HepG2 (cell line): ENCODE data around the gene STX7. TPM values are rescaled to one million over a fixed set of nuclear protein-coding genes. Genes with fewer than 3 reads are reported as not detected.

Source experiments
- ATAC-seq: fragments of 200-7000 bp; cut with Tn5 transposase; 3 replicates; pipeline ENCODE4 v1.9.1; 2020; ENCODE audit warnings: mild to moderate bottlenecking, moderate library complexity
- BruUV-seq: library from RNA; stranded (reverse); fragments of 400-500 nt; replicated peaks from 2 replicates; lab custom pipeline; 2021; lab: Mats Ljungman, UMichigan
- CTCF ChIA-PET: fragments of 300-600 bp; formaldehyde crosslinking; extraction: SDS; loops from one replicate; lab custom pipeline; 2021; ENCODE audit warnings: low total read pairs, inconsistent platforms, low intra/inter-chr PET ratio; lab: Yijun Ruan, JAX
- POLR2A ChIA-PET: fragments of 350-600 bp; sonication (Branson Sonifier 250); formaldehyde crosslinking; loops from one replicate; lab custom pipeline; 2020; ENCODE audit warnings: antibody characterized with exemption, inconsistent platforms; lab: Yijun Ruan, JAX
- DNase-seq: peaks from one replicate; pipeline ENCODE4 v3.0.0-alpha.2; 2015; ENCODE audit warnings: low spot score
- FAIRE-seq: peaks from 3 replicates; lab custom pipeline; 2011; peaks lifted over from hg19 to GRCh38; lab: Jason Lieb, UNC
- H2AFZ ChIP-seq: one replicate; pipeline ENCODE4 v1.6.1; 2011; ENCODE audit warnings: low read length, inconsistent platforms
- H3K27ac ChIP-seq: fragments of 300-600 bp; 3 replicates; pipeline ENCODE4 v1.8.0; 2011; ENCODE audit warnings: mixed run types, mild to moderate bottlenecking, mixed read lengths, low read length, inconsistent platforms; ENCODE audit not compliant: insufficient read depth; ENCODE audit errors: extremely low read length
- H3K27me3 ChIP-seq, 2 experiments: fragments of 200-600 bp in 1 of 2; 2 replicates in 1 of 2; 3 replicates in 1 of 2; pipeline versions ENCODE4 v1.6.0 to v1.8.0; 2011; ENCODE audit warnings: low read length in 2 of 2, mild to moderate bottlenecking in 2 of 2, moderate library complexity in 2 of 2, inconsistent platforms in 1 of 2; ENCODE audit not compliant: insufficient read depth in 2 of 2, control insufficient read depth in 1 of 2
- H3K36me3 ChIP-seq, 2 experiments: fragments of 200-600 bp in 1 of 2; replicated peaks in 1 of 2; 2 replicates in 1 of 2; 3 replicates in 1 of 2; pipeline versions ENCODE4 v1.5.1 to v1.8.0; 2011; ENCODE audit warnings: low read length in 2 of 2, inconsistent platforms in 1 of 2; ENCODE audit not compliant: insufficient read depth in 2 of 2, control insufficient read depth in 1 of 2
- H3K4me1 ChIP-seq: 2 replicates; pipeline ENCODE4 v1.5.1; 2012; ENCODE audit warnings: low read length, inconsistent platforms; ENCODE audit not compliant: insufficient read depth
- H3K4me2 ChIP-seq: 2 replicates; pipeline ENCODE4 v1.6.0; 2011; ENCODE audit warnings: low read depth, low read length, inconsistent platforms
- H3K4me3 ChIP-seq, 3 experiments: fragments of 200-600 bp in 1 of 3; sonication (generic), shearing (Covaris generic) in 1 of 3; replicated peaks in 1 of 3; 2 replicates each; pipeline ENCODE4 v1.5.1; 2011 to 2016; ENCODE audit warnings: low read length in 3 of 3, inconsistent platforms in 2 of 3, low read depth in 2 of 3, mild to moderate bottlenecking in 2 of 3, control low read depth in 1 of 3, mixed read lengths in 1 of 3; ENCODE audit not compliant: insufficient read depth in 1 of 3
- H3K79me2 ChIP-seq: one replicate; pipeline ENCODE4 v1.6.1; 2011; ENCODE audit warnings: low read length, inconsistent platforms; ENCODE audit not compliant: insufficient read depth
- H3K9ac ChIP-seq: 2 replicates; pipeline ENCODE4 v1.6.0; 2011; ENCODE audit warnings: mild to moderate bottlenecking, low read depth, low read length, inconsistent platforms; ENCODE audit not compliant: insufficient read depth
- H3K9me3 ChIP-seq: 2 replicates; pipeline ENCODE4 v1.5.1; 2012; ENCODE audit warnings: mild to moderate bottlenecking, low read length
- H4K20me1 ChIP-seq: 2 replicates; pipeline ENCODE4 v1.6.0; 2011; ENCODE audit warnings: inconsistent platforms, mild to moderate bottlenecking, low read length, moderate library complexity; ENCODE audit not compliant: insufficient read depth
- IKZF5 ChIP-seq: IDR thresholded peaks from 2 replicates; pipeline ENCODE4 v1.6.1; 2018; ENCODE audit warnings: missing genetic modification reagents, mild to moderate bottlenecking, missing compliant biosample characterization
- KDM5A ChIP-seq: fragments of 200-600 bp; sonication (generic); IDR thresholded peaks from 2 replicates; pipeline ENCODE4 v1.7.0; 2018; ENCODE audit warnings: antibody characterized with exemption, mild to moderate bottlenecking, low read length, borderline replicate concordance
- KLF12 ChIP-seq: sonication (generic); formaldehyde crosslinking; IDR thresholded peaks from 2 replicates; pipeline ENCODE4 v1.4.0; 2020; ENCODE audit warnings: missing genetic modification reagents, borderline replicate concordance
- MTF1 ChIP-seq: sonication (generic); formaldehyde crosslinking; IDR thresholded peaks from 2 replicates; pipeline ENCODE4 v1.5.0; 2020; ENCODE audit warnings: missing genetic modification reagents
- RNF2 ChIP-seq: fragments of 450-650 bp; conservative IDR thresholded peaks from 2 replicates; pipeline ENCODE4 v1.6.1; 2016; ENCODE audit warnings: low read depth
- SIN3A ChIP-seq: IDR thresholded peaks from 2 replicates; pipeline ENCODE4 v1.6.1; 2011; ENCODE audit warnings: low read depth, mild to moderate bottlenecking, control low read depth, low read length, borderline replicate concordance
- ZFYVE20 ChIP-seq: sonication (generic); formaldehyde crosslinking; IDR thresholded peaks from 2 replicates; pipeline ENCODE4 v1.8.0; 2023; ENCODE audit warnings: low read depth, mild to moderate bottlenecking, moderate library complexity, missing genetic modification reagents, borderline replicate concordance
- ZNF615 ChIP-seq: sonication (generic); formaldehyde crosslinking; IDR thresholded peaks from 2 replicates; pipeline ENCODE4 v1.5.0; 2020; ENCODE audit warnings: mild to moderate bottlenecking, missing genetic modification reagents, borderline replicate concordance
- ZNF790 ChIP-seq: sonication (generic); formaldehyde crosslinking; IDR thresholded peaks from 2 replicates; pipeline ENCODE4 v1.8.0; 2022; ENCODE audit warnings: missing genetic modification reagents, mild to moderate bottlenecking, borderline replicate concordance
- WGBS: methylation state at CpG from one replicate; pipeline ENCODE4 v1.1.6; 2017; ENCODE audit warnings: low lambda C conversion rate; 5-methylcytosine and 5-hydroxymethylcytosine counted together
- in situ Hi-C: cut with HindIII; loops from 2 replicates; pipeline ENCODE4 v1.10.0; 2017; ENCODE audit warnings: low pct_unique_long_range_greater_than_20kb; ENCODE audit not compliant: extremely low pct_ligation_motif_present
- intact Hi-C: fragments of 100-400 bp; cut with micrococcal nuclease; formaldehyde crosslinking; loops from one replicate; pipeline ENCODE4 v1.10.0; 2022; ENCODE audit not compliant: unreplicated experiment
- polyA plus RNA-seq, 8 experiments: library from polyadenylated mRNA; depleted of rRNA in 3 of 8; stranded (reverse) in 7 of 8; unstranded in 1 of 8; fragments of >200 nt; fragmentation: Illumina TruSeq in 4 of 8; extraction: Trizol in 4 of 8; gene quantifications; 2 replicates each; pipeline versions ENCODE4 v1.2.1 to v1.2.3, GENCODE V29; 2011 to 2016; ENCODE audit warnings: low read depth in 4 of 8, missing spikeins in 1 of 8, mixed read lengths in 1 of 8; ENCODE audit not compliant: insufficient read depth in 1 of 8
- total RNA-seq, 5 experiments: library from RNA; depleted of rRNA; stranded (reverse); fragments of >200 nt; fragmentation: Illumina TruSeq; extraction: Trizol; gene quantifications; 2 replicates each; pipeline ENCODE4 v1.2.3, GENCODE V29; 2016; ENCODE audit warnings: low read depth in 1 of 5
- TF ChIP-seq, protein P1 (sequence below): IDR thresholded peaks from 2 replicates; pipeline ENCODE4 v1.6.1; 2012; ENCODE audit warnings: low read depth, low read length, improper control_type of control experiment
- TF ChIP-seq, protein P2 (sequence below): sonication (generic); formaldehyde crosslinking; IDR thresholded peaks from 2 replicates; pipeline ENCODE4 v1.8.0; 2022; ENCODE audit warnings: mild to moderate bottlenecking, missing genetic modification reagents
- TF ChIP-seq, protein P3 (sequence below): sonication (generic); formaldehyde crosslinking; IDR thresholded peaks from 2 replicates; pipeline ENCODE4 v1.4.0; 2020; ENCODE audit warnings: missing genetic modification reagents, mild to moderate bottlenecking, borderline replicate concordance
- TF ChIP-seq, protein P4 (sequence below): sonication (generic); formaldehyde crosslinking; IDR thresholded peaks from 2 replicates; pipeline ENCODE4 v1.5.0; 2020; ENCODE audit warnings: mild to moderate bottlenecking, missing genetic modification reagents, moderate library complexity

STX7 gene
- total and polyA plus RNA-seq, 2 of the 13 experiments (the other 11 are each of a cell fraction or from before 2014, with no cell fraction given), result 28.0 to 34.7 TPM

DNA sequence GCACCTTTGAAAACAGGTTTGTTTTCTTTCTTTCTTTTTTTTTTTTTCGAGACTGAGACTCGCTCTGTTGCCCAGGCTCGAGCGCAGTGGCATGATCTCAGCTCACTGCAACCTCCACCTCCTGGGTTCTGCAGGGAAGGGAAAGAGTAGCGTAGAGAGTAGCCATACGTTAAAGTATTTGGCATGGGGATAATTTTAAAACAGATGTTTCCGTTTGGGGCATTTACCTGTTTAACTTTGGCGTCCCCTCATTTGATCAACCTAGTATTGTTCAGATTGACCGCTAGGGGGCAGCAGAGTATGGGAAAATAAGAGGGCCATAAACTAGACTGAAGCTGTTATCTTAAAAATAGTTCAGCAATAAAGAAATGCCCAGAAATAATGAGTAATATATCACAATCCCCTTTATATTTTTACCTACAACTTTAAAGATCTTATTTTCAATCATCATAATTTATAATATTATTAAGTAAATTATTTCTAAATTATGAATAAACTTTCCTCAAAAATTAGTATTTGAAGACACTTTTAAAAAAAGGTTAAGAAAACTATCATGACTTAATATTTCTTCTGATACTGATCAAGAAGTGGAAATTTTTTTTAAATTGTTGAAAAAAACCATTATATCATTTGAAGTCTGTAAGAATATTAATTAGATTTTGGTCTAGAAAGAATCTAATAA is 17.5 kb upstream of the STX7 start:
- H2AFZ ChIP-seq, result peak overlapping the region; percentile 82
- BruUV-seq, result no TSS peak
- DNase-seq, result peak; percentile 72
- CTCF ChIA-PET, result interaction anchor here (0.8 to 3.5 kb wide), 4 partner anchors 185 to 981 kb away, joined by 4 to 28 read pairs (median 8); partner anchors contain the start of gene SLC18B1
- H3K9me3 ChIP-seq, result no peaks in the 10 kb centered on the region
- H3K4me2 ChIP-seq, result peak overlapping the region; percentile 93
- no peaks in the 10 kb centered on the region for H4K20me1 ChIP-seq
- POLR2A ChIA-PET, result no interaction called here
- no peak overlapping the region for H3K27ac ChIP-seq
- no peak overlapping the region for H3K9ac ChIP-seq
- peaks cover 0 to 6% of the 10 kb centered on the region in 2 experiments; a peak in 2 of 5 replicates for H3K27me3 ChIP-seq
- WGBS, result 9% methylated on average over 9 of the region's 9 CpGs
- no peaks in the 10 kb centered on the region for H3K36me3 ChIP-seq
- intact Hi-C loops, result loop anchor here (1.0 to 10.0 kb wide), 5 partner anchors 142 to 982 kb away; partner anchors contain the start of gene SLC18B1
- peak overlapping the region in 2 of 3 experiments; percentile 29 to 58; a peak in 4 of 6 replicates for H3K4me3 ChIP-seq
- no peaks in the 10 kb centered on the region for H3K79me2 ChIP-seq
- peak; percentile 90 for ATAC-seq
- peaks cover 25% of the 10 kb centered on the region for H3K4me1 ChIP-seq
- in situ Hi-C loops, result loop anchor here (5.0 kb wide), 1 partner anchor 237 kb away; no protein-coding TSS in a partner anchor
- FAIRE-seq, result no peak
- TF ChIP-seq, protein P1, sequence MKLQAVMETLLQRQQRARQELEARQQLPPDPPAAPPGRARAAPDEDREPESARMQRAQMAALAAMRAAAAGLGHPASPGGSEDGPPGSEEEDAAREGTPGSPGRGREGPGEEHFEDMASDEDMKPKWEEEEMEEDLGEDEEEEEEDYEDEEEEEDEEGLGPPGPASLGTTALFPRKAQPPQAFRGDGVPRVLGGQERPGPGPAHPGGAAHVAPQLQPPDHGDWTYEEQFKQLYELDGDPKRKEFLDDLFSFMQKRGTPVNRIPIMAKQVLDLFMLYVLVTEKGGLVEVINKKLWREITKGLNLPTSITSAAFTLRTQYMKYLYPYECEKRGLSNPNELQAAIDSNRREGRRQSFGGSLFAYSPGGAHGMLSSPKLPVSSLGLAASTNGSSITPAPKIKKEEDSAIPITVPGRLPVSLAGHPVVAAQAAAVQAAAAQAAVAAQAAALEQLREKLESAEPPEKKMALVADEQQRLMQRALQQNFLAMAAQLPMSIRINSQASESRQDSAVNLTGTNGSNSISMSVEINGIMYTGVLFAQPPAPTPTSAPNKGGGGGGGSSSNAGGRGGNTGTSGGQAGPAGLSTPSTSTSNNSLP, result peak; percentile 70
- TF ChIP-seq MTF1 (CRISPR knock-in tag) (no peak), ZFYVE20 (no peak), SIN3A (no peak), KLF12 (0 out of 2 replicates have a peak, but pooled peaks have one; percentile 39), ZNF615 (CRISPR knock-in tag) (no peak), IKZF5 (no peak), ZNF790 (CRISPR knock-in tag) (no peak), RNF2 (peak; percentile 82; the same call in 1 of the 2 replicates), KDM5A (0 out of 2 replicates have a peak, but pooled peaks have one; percentile 24)
- TF ChIP-seq, protein P2, sequence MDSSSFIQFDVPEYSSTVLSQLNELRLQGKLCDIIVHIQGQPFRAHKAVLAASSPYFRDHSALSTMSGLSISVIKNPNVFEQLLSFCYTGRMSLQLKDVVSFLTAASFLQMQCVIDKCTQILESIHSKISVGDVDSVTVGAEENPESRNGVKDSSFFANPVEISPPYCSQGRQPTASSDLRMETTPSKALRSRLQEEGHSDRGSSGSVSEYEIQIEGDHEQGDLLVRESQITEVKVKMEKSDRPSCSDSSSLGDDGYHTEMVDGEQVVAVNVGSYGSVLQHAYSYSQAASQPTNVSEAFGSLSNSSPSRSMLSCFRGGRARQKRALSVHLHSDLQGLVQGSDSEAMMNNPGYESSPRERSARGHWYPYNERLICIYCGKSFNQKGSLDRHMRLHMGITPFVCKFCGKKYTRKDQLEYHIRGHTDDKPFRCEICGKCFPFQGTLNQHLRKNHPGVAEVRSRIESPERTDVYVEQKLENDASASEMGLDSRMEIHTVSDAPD, result no peak
- TF ChIP-seq, protein P3, sequence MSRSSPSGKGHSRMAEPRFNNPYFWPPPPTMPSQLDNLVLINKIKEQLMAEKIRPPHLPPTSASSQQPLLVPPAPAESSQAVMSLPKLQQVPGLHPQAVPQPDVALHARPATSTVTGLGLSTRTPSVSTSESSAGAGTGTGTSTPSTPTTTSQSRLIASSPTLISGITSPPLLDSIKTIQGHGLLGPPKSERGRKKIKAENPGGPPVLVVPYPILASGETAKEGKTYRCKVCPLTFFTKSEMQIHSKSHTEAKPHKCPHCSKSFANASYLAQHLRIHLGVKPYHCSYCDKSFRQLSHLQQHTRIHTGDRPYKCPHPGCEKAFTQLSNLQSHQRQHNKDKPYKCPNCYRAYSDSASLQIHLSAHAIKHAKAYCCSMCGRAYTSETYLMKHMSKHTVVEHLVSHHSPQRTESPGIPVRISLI (CRISPR knock-in tag), result peak; percentile 44; the same call in 1 of the 2 replicates
- TF ChIP-seq, protein P4, sequence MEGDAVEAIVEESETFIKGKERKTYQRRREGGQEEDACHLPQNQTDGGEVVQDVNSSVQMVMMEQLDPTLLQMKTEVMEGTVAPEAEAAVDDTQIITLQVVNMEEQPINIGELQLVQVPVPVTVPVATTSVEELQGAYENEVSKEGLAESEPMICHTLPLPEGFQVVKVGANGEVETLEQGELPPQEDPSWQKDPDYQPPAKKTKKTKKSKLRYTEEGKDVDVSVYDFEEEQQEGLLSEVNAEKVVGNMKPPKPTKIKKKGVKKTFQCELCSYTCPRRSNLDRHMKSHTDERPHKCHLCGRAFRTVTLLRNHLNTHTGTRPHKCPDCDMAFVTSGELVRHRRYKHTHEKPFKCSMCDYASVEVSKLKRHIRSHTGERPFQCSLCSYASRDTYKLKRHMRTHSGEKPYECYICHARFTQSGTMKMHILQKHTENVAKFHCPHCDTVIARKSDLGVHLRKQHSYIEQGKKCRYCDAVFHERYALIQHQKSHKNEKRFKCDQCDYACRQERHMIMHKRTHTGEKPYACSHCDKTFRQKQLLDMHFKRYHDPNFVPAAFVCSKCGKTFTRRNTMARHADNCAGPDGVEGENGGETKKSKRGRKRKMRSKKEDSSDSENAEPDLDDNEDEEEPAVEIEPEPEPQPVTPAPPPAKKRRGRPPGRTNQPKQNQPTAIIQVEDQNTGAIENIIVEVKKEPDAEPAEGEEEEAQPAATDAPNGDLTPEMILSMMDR (CRISPR knock-in tag), result peak; percentile 81
